WTC11 (cell line): Measurements from ENCODE around the gene ARHGEF1. TPM values are rescaled to one million over a fixed set of nuclear protein-coding genes. Genes with fewer than 3 reads are reported as not detected.

Experiments
- ATAC-seq: fragments of 200-7000 bp; cut with Tn5 transposase; 2 replicates; pipeline ENCODE4 v1.10.0; 2021; ENCODE audit warnings: mild to moderate bottlenecking, moderate library complexity
- CTCF ChIA-PET: fragments of 300-600 bp; sonication (Branson Sonifier 250); formaldehyde crosslinking; loops from one replicate; lab custom pipeline; 2021; ENCODE audit warnings: antibody characterized with exemption; lab: Charles Lee
- POLR2A ChIA-PET: fragments of 350-600 bp; sonication (Branson Sonifier 250); formaldehyde crosslinking; loops from one replicate; lab custom pipeline; 2021; ENCODE audit warnings: antibody characterized with exemption; lab: Charles Lee
- DNase-seq: peaks from one replicate; pipeline ENCODE4 v3.0.0; 2021; ENCODE audit warnings: low spot score
- H3K27ac Mint-ChIP-seq: 2 replicates; pipeline ENCODE4 v1.8.0; 2021; ENCODE audit warnings: mixed read lengths
- H3K27me3 Mint-ChIP-seq: 2 replicates; pipeline ENCODE4 v1.8.0; 2021; ENCODE audit warnings: low read depth, mild to moderate bottlenecking, moderate library complexity, mixed read lengths
- H3K36me3 Mint-ChIP-seq: 2 replicates; pipeline ENCODE4 v1.8.0; 2021; ENCODE audit warnings: mixed read lengths
- H3K4me1 Mint-ChIP-seq: 2 replicates; pipeline ENCODE4 v1.8.0; 2022; ENCODE audit warnings: mixed read lengths
- H3K4me3 Mint-ChIP-seq: 2 replicates; pipeline ENCODE4 v1.8.0; 2021; ENCODE audit warnings: mild to moderate bottlenecking, moderate library complexity, mixed read lengths
- H3K9me3 Mint-ChIP-seq: 2 replicates; pipeline ENCODE4 v1.8.0; 2021; ENCODE audit warnings: mixed read lengths
- ATF6 ChIP-seq: sonication (generic); formaldehyde crosslinking; IDR thresholded peaks from 2 replicates; pipeline ENCODE4 v1.8.1; 2023; ENCODE audit warnings: mild to moderate bottlenecking, missing genetic modification reagents
- MYBL2 ChIP-seq: sonication (generic); formaldehyde crosslinking; IDR thresholded peaks from 2 replicates; pipeline ENCODE4 v1.8.1; 2023; ENCODE audit warnings: mild to moderate bottlenecking, moderate library complexity, missing genetic modification reagents
- NR3C1 ChIP-seq: sonication (generic); formaldehyde crosslinking; conservative IDR thresholded peaks from 2 replicates; pipeline ENCODE4 v1.8.1; 2023; ENCODE audit warnings: low read depth, mild to moderate bottlenecking, missing genetic modification reagents
- PRDM15 ChIP-seq: sonication (generic); formaldehyde crosslinking; IDR thresholded peaks from 2 replicates; pipeline ENCODE4 v1.8.0; 2022; ENCODE audit warnings: missing genetic modification reagents
- SMAD3 ChIP-seq: sonication (generic); formaldehyde crosslinking; IDR thresholded peaks from 2 replicates; pipeline ENCODE4 v1.8.0; 2022; ENCODE audit warnings: missing genetic modification reagents, mild to moderate bottlenecking, borderline replicate concordance
- TP53 ChIP-seq: sonication (generic); formaldehyde crosslinking; IDR thresholded peaks from 2 replicates; pipeline ENCODE4 v1.8.1; 2023; ENCODE audit warnings: mild to moderate bottlenecking, missing genetic modification reagents
- USF2 ChIP-seq: sonication (generic); formaldehyde crosslinking; IDR thresholded peaks from 2 replicates; pipeline ENCODE4 v1.8.1; 2023; ENCODE audit warnings: mild to moderate bottlenecking, missing genetic modification reagents, moderate library complexity
- total RNA-seq: library from RNA; stranded (reverse); gene quantifications from 3 replicates; pipeline ENCODE4 v1.2.3, GENCODE V29; 2021
- TF ChIP-seq, protein P1 (sequence below): sonication (generic); formaldehyde crosslinking; IDR thresholded peaks from 2 replicates; pipeline ENCODE4 v1.8.1; 2022; ENCODE audit warnings: low read depth, missing genetic modification reagents, borderline replicate concordance
- TF ChIP-seq, protein P2 (sequence below): fragments of 250-450 bp; sonication (Bioruptor Pico); IDR thresholded peaks from 2 replicates; pipeline ENCODE4 v2.1.2; 2022; ENCODE audit warnings: mild to moderate bottlenecking, moderate library complexity
- TF ChIP-seq, protein P3 (sequence below): fragments of 250-450 bp; sonication (Bioruptor Pico); conservative IDR thresholded peaks from 2 replicates; pipeline ENCODE4 v1.9.0; 2021; ENCODE audit warnings: mild to moderate bottlenecking

Gene ARHGEF1
- total RNA-seq, 1 experiment from 2014 or later, result 102 TPM

GRCh38 chr19:41848666-41849065 is 34.3 kb upstream of the ARHGEF1 start:
- CTCF ChIA-PET, result interaction anchor here (5.3 kb wide), 1 partner anchor 12 kb away, joined by 31 read pairs; no protein-coding TSS in a partner anchor
- Mint-ChIP-seq H3K36me3 (no peaks in the 10 kb centered on the region), H3K27ac (no peak overlapping the region), H3K9me3 (peaks cover 11% of the 10 kb centered on the region), H3K4me3 (no peak overlapping the region), H3K4me1 (peaks cover 10% of the 10 kb centered on the region), H3K27me3 (peaks cover 50% of the 10 kb centered on the region)
- TF ChIP-seq, protein P1, sequence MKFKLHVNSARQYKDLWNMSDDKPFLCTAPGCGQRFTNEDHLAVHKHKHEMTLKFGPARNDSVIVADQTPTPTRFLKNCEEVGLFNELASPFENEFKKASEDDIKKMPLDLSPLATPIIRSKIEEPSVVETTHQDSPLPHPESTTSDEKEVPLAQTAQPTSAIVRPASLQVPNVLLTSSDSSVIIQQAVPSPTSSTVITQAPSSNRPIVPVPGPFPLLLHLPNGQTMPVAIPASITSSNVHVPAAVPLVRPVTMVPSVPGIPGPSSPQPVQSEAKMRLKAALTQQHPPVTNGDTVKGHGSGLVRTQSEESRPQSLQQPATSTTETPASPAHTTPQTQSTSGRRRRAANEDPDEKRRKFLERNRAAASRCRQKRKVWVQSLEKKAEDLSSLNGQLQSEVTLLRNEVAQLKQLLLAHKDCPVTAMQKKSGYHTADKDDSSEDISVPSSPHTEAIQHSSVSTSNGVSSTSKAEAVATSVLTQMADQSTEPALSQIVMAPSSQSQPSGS (CRISPR knock-in tag), result no peak
- ATAC-seq (no peak), DNase-seq (no peak)
- POLR2A ChIA-PET, result no interaction called here

DNA sequence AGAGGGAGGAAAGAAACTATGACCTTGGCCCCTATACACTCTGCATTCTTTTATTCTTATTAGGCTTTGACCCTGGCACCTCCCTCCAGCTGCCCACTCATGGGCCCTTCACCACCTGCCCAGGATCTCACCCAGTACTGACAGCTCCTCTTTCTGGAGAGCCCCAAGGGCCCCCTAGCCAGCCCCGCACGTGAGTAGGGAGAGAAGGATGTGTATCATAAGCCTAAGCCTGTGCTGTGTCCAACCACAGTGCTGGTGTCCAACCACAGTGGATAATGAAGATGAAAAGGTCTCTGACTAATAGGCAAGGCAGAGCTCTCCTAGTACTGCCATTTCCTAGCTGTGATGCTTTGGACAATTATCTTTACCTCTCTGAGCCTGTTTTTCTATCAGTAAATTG is 33.9 kb upstream of the ARHGEF1 start:
- ChIA-PET POLR2A (no interaction called here), CTCF (interaction anchor here (5.3 kb wide), 1 partner anchor 13 kb away, joined by 31 read pairs; no protein-coding TSS in a partner anchor)
- TF ChIP-seq MYBL2 (CRISPR knock-in tag) (no peak), USF2 (CRISPR knock-in tag) (no peak)
- Mint-ChIP-seq H3K36me3 (no peaks in the 10 kb centered on the region), H3K4me3 (no peak overlapping the region), H3K9me3 (peaks cover 8% of the 10 kb centered on the region), H3K27me3 (peaks cover 47% of the 10 kb centered on the region), H3K4me1 (peaks cover 10% of the 10 kb centered on the region), H3K27ac (no peak overlapping the region)
- DNase-seq (no peak), ATAC-seq (no peak)

- ATAC-seq (no peak), DNase-seq (no peak)
- Mint-ChIP-seq H3K9me3 (no peaks in the 10 kb centered on the region), H3K4me1 (peaks cover 10% of the 10 kb centered on the region), H3K27me3 (peaks cover 42% of the 10 kb centered on the region), H3K36me3 (no peaks in the 10 kb centered on the region), H3K4me3 (no peak overlapping the region), H3K27ac (no peak overlapping the region)
- TF ChIP-seq NR3C1 (no peak), TP53 (CRISPR knock-in tag) (no peak), SMAD3 (CRISPR knock-in tag) (no peak), ATF6 (CRISPR knock-in tag) (no peak)
- TF ChIP-seq, protein P2, sequence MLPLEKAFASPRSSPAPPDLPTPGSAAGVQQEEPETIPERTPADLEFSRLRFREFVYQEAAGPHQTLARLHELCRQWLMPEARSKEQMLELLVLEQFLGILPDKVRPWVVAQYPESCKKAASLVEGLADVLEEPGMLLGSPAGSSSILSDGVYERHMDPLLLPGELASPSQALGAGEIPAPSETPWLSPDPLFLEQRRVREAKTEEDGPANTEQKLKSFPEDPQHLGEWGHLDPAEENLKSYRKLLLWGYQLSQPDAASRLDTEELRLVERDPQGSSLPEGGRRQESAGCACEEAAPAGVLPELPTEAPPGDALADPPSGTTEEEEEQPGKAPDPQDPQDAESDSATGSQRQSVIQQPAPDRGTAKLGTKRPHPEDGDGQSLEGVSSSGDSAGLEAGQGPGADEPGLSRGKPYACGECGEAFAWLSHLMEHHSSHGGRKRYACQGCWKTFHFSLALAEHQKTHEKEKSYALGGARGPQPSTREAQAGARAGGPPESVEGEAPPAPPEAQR, result no peak
- ChIA-PET CTCF (interaction anchor here (1.8 to 5.3 kb wide), 2 partner anchors 14 to 58 kb away, joined by 7 to 31 read pairs; no protein-coding TSS in a partner anchor), POLR2A (interaction anchor here (0.8 kb wide), 1 partner anchor 10 kb away, joined by 3 read pairs; the partner anchor contains the start of gene RPS19)
These were observed 32.6 kb upstream of the ARHGEF1 start for GRCh38 chr19:41850381-41850780.

GRCh38 chr19:41851456-41851855 is 31.5 kb upstream of the ARHGEF1 start:
- H3K4me1 Mint-ChIP-seq, result peaks cover 10% of the 10 kb centered on the region
- no peak overlapping the region for H3K4me3 Mint-ChIP-seq
- ChIA-PET CTCF (interaction anchor here (0.6 to 5.3 kb wide), 10 partner anchors 8 to 404 kb away, joined by 3 to 31 read pairs (median 4); partner anchors contain the start of genes RABAC1 and RPS19), POLR2A (no interaction called here)
- H3K36me3 Mint-ChIP-seq, result no peaks in the 10 kb centered on the region
- ATAC-seq, result peak; percentile 78
- TF ChIP-seq, protein P3, sequence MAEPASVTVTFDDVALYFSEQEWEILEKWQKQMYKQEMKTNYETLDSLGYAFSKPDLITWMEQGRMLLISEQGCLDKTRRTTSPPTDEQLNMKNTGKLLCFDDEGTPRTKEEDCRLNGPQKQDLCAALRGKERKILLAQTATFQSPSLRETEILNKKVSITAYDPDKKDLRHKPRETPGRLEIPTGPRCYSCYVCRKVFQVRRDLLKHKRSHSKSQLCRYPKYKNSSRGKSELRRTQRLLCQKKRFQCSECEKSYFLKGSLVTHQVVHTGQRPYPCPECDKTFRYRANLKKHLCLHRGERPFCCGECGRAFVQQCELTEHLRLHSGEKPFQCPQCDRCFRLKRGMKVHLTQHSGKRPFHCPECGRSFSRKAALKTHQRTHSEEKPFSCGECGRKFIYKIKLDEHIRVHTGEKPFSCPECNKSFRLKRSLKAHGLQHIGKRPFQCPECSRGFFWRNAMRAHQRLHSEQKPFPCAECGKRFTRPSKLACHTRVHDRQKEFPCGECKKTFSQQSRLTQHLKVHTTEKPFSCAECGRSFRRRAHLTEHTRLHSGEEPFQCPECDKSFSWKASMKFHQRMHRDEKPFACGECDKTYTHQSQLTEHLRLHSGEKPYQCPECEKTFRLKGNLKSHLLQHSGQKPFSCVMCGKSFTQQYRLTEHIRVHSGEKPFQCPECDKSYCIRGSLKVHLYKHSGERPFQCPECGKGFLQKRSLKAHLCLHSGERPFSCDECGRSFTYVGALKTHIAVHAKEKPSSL, result no peak
- peak; percentile 37; the same call in 1 of the 2 replicates for TF ChIP-seq PRDM15
- TF ChIP-seq, all 79 proteins: peak for 1
- Mint-ChIP-seq H3K27me3 (peaks cover 34% of the 10 kb centered on the region), H3K27ac (no peak overlapping the region), H3K9me3 (no peaks in the 10 kb centered on the region)
- no peak for DNase-seq
